22Rv1 (cell line): Measurements from ENCODE around the gene CCM2.

Source experiments
- ZFX ChIP-seq: fragments of 450-650 bp; IDR thresholded peaks from 2 replicates; pipeline ENCODE4 v1.6.1; 2017; ENCODE audit warnings: antibody characterized with exemption, borderline replicate concordance
- TF ChIP-seq, protein P1 (sequence below): fragments of 450-650 bp; IDR thresholded peaks from 2 replicates; pipeline ENCODE4 v1.5.1; 2017; ENCODE audit warnings: mild to moderate bottlenecking

DNA sequence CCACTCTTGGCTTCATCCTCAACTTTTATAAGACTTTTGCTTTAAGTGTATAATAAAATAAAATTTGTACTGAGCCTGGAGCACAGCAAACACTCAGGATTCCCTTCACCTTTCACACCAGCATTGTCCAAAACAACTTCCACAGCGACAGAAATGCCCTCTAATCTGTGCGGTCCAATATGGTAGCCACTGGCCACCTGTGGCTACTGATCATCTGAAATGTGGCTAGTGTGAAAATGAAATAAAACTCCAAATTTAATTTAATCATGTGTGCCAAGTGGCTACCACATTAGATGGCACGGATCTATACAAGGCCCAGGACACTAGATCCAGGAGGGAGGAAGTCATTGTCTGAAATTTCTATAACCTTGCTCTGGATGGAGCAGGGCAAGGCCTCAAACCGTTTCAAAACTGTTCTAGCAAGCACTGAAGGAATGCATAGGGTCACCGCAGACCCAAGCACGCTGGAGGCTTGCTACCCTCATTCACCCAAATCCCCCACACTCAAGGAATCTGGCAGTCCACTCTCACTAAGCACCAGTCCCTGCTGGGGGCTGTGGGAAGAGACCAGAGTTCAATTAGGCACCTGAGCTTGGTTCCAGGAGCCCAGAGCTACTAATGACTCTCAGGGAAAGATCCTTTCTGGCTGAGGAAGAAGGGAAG is 14.8 kb upstream of the CCM2 start:
- TF ChIP-seq, protein P1, sequence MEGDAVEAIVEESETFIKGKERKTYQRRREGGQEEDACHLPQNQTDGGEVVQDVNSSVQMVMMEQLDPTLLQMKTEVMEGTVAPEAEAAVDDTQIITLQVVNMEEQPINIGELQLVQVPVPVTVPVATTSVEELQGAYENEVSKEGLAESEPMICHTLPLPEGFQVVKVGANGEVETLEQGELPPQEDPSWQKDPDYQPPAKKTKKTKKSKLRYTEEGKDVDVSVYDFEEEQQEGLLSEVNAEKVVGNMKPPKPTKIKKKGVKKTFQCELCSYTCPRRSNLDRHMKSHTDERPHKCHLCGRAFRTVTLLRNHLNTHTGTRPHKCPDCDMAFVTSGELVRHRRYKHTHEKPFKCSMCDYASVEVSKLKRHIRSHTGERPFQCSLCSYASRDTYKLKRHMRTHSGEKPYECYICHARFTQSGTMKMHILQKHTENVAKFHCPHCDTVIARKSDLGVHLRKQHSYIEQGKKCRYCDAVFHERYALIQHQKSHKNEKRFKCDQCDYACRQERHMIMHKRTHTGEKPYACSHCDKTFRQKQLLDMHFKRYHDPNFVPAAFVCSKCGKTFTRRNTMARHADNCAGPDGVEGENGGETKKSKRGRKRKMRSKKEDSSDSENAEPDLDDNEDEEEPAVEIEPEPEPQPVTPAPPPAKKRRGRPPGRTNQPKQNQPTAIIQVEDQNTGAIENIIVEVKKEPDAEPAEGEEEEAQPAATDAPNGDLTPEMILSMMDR, result no peak
- TF ChIP-seq ZFX, result no peak
